ENCODE measurements around the gene TMEM145.

DNA sequence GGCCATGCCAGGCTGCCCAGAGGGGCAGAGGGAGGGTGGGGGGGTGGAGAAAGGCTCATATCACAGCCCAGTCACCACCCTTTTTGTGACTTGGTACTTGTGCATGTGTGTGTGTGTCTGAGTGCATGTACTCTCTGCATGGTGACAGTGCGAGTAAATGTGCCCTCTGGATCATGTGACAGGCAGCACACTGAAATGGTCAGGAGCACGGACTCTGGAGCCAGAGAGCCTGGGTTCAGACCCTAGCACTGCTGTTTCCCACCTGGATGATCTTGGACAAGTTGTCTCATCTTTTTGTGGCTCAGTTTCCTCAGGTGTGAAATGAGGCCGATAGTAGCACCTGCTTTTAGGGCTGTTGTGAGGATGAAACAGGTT, 42.1 kb upstream of the TMEM145 start:
- TF ChIP-seq, protein P1, sequence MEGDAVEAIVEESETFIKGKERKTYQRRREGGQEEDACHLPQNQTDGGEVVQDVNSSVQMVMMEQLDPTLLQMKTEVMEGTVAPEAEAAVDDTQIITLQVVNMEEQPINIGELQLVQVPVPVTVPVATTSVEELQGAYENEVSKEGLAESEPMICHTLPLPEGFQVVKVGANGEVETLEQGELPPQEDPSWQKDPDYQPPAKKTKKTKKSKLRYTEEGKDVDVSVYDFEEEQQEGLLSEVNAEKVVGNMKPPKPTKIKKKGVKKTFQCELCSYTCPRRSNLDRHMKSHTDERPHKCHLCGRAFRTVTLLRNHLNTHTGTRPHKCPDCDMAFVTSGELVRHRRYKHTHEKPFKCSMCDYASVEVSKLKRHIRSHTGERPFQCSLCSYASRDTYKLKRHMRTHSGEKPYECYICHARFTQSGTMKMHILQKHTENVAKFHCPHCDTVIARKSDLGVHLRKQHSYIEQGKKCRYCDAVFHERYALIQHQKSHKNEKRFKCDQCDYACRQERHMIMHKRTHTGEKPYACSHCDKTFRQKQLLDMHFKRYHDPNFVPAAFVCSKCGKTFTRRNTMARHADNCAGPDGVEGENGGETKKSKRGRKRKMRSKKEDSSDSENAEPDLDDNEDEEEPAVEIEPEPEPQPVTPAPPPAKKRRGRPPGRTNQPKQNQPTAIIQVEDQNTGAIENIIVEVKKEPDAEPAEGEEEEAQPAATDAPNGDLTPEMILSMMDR (IDR thresholded peaks at IDR 0.05; ENCODE audit: insufficient read depth, low read length, poor library complexity, severe bottlenecking): no peak
- TF ChIP-seq EZH2phosphoT487 (conservative IDR thresholded peaks at IDR 0.05; ENCODE audit: low read length): no peak

All from SU-DHL-6 (cell line).